ENCODE data around the gene KRT34.

The KRT34 gene

DNA sequence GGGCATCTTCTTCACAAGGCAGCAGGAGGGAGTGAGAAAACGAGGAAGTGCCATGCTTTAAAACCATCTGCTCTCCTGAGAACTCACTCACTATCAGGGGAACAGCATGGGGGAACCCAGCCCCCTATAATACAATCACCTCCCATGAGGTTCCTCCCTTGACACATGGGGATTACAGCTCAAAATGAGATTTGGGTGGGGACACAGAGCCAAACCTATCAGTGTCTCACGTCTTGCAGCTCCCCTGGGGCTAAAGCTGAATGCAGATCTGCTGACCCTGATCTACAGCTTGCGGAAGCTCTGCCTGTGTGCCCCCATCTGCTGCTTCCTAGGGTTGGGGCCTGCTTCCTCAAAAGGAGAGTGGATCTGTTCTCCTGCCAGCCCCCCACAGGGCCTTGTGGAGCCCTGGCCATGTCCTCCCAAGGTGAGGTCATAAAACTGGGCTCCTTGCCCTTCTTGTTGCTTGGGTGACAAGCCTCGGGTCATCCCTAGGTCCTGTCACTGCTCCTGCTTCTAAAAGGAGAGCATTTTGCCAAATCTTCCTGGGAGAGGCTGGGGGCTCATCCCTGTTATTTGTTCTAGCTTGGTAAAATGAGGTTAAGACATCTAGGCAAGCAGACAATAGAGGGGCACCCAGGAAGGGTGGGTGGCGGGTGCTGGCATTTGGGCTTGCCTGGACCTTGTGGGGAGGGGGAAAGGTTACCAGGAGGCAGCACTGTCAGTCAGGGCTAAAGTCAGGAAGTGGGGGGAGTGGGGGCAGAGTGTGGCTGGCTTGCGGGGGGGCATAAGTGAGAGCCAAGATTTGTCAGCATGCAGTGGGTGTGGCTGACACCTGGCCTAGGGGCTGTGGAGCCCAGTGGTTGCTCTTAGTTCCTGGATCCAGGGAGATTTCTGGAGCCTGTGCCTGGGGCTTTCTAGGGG, 47.5 kb downstream of the KRT34 start:
- TF ChIP-seq POLR2A (IDR thresholded peaks at IDR 0.05; ENCODE audit: extremely low read depth, insufficient read length), result no peak
- TF ChIP-seq, protein P1, sequence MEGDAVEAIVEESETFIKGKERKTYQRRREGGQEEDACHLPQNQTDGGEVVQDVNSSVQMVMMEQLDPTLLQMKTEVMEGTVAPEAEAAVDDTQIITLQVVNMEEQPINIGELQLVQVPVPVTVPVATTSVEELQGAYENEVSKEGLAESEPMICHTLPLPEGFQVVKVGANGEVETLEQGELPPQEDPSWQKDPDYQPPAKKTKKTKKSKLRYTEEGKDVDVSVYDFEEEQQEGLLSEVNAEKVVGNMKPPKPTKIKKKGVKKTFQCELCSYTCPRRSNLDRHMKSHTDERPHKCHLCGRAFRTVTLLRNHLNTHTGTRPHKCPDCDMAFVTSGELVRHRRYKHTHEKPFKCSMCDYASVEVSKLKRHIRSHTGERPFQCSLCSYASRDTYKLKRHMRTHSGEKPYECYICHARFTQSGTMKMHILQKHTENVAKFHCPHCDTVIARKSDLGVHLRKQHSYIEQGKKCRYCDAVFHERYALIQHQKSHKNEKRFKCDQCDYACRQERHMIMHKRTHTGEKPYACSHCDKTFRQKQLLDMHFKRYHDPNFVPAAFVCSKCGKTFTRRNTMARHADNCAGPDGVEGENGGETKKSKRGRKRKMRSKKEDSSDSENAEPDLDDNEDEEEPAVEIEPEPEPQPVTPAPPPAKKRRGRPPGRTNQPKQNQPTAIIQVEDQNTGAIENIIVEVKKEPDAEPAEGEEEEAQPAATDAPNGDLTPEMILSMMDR (IDR thresholded peaks at IDR 0.05; ENCODE audit: low read depth, low read length), result no peak
- TF ChIP-seq MYC (IDR thresholded peaks at IDR 0.05; ENCODE audit: low read depth, low read length), result no peak
- TF ChIP-seq, protein P2, sequence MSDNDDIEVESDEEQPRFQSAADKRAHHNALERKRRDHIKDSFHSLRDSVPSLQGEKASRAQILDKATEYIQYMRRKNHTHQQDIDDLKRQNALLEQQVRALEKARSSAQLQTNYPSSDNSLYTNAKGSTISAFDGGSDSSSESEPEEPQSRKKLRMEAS (IDR thresholded peaks at IDR 0.05; ENCODE audit: low read depth, low read length), result no peak
- no peak overlapping the region for H3K4me3 ChIP-seq (ENCODE audit: low read depth, low read length)
- DNase-seq (ENCODE audit: low read depth), result no peak

DNA sequence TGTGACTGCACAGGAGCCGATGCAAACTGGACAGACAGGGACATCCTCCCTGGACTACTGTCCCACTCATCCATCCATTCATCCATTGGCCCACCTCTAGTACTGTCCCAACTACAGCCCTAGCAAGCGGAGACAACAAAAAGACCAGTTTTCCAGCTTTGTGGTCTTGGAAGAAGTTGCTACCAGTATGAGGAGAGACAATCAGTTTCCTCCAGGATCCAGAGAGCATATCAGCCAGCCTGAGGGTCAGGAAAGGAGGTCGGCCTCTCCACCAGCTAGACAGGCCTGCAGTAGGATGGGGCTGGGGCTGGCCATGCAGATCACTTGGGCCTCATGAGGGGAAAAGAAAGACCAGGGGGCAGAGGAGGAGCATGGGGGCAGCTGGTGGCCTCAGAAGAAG, 48.3 kb downstream of the KRT34 start:
- DNase-seq (ENCODE audit: low read depth), result no peak
- TF ChIP-seq, protein P1 (IDR thresholded peaks at IDR 0.05; ENCODE audit: low read depth, low read length), result no peak
- TF ChIP-seq, protein P2 (IDR thresholded peaks at IDR 0.05; ENCODE audit: low read depth, low read length), result no peak
- TF ChIP-seq MYC (IDR thresholded peaks at IDR 0.05; ENCODE audit: low read depth, low read length), result no peak
- TF ChIP-seq POLR2A (IDR thresholded peaks at IDR 0.05; ENCODE audit: extremely low read depth, insufficient read length), result no peak
- H3K4me3 ChIP-seq (ENCODE audit: low read depth, low read length), result no peak overlapping the region

DNA sequence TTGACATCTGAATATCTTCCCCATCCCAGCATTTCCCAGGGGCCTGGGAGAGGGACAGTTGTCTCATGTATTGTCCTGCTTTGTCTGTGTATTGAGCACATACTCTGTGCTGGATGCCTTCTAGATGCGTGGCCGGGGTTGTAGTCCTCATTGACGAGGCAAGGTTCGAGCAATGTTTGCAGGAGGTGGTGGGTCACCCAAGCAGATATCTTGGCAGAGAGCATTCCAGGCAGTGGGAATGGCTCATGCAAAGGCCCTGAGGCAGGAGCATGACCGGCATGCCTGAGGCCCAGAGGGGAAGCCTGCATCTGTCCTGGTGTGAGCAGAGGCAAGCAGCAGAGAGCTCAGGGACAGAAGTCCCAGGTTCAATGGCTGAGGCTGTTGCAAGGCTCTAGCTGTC, 49.0 kb downstream of the KRT34 start:
- H3K4me3 ChIP-seq (ENCODE audit: low read depth, low read length), result no peak overlapping the region
- no peak for DNase-seq (ENCODE audit: low read depth)
- TF ChIP-seq, protein P2 (IDR thresholded peaks at IDR 0.05; ENCODE audit: low read depth, low read length), result no peak
- TF ChIP-seq MYC (IDR thresholded peaks at IDR 0.05; ENCODE audit: low read depth, low read length) (no peak), POLR2A (IDR thresholded peaks at IDR 0.05; ENCODE audit: extremely low read depth, insufficient read length) (no peak)
- TF ChIP-seq, protein P1 (IDR thresholded peaks at IDR 0.05; ENCODE audit: low read depth, low read length), result no peak

DNA sequence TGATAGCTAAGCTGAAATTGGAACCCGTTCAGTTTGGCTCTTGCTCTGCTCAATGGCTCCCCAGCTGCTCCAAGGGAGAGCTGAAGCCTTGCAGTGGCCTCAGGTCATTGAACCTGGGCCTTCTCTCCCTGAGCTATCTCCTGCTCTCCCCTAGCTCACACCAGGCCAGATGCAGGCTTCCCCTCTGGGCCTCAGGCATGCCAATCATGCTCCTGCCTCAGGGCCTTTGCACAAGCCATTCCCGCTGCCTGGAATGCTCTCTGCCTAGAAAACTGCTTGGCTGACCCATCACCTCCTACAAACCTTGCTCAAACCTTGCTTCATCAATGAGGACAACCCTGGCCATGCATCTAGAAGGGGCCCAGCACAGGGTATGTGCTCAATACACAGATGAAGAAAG, 49.9 kb downstream of the KRT34 start:
- TF ChIP-seq MYC (IDR thresholded peaks at IDR 0.05; ENCODE audit: low read depth, low read length) (no peak), POLR2A (IDR thresholded peaks at IDR 0.05; ENCODE audit: extremely low read depth, insufficient read length) (no peak)
- TF ChIP-seq, protein P2 (IDR thresholded peaks at IDR 0.05; ENCODE audit: low read depth, low read length), result no peak
- TF ChIP-seq, protein P1 (IDR thresholded peaks at IDR 0.05; ENCODE audit: low read depth, low read length), result no peak
- H3K4me3 ChIP-seq (ENCODE audit: low read depth, low read length), result no peak overlapping the region
- DNase-seq (ENCODE audit: low read depth), result no peak

DNA sequence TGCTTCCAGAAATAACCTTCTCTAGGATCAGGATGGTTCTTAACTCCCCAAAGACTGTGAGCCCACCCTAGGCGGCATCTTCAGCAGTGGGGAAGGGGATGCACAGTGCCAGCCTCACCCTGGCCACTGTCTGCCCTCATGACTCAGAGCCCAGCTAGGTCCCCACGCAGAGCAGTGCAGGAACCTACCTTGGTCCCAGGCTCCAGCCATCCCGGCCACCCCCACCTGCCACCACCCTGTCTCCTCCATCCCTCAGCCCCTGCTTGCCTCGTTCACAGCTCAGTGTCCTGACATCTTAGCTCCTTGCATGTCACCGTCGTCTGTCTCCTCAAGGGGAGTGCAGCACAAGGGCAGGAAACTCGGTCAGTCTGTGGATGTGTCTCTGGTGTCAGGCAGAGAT, 50.5 kb downstream of the KRT34 start:
- DNase-seq (ENCODE audit: low read depth), result no peak
- H3K4me3 ChIP-seq (ENCODE audit: low read depth, low read length), result no peak overlapping the region
- TF ChIP-seq POLR2A (IDR thresholded peaks at IDR 0.05; ENCODE audit: extremely low read depth, insufficient read length) (no peak), MYC (IDR thresholded peaks at IDR 0.05; ENCODE audit: low read depth, low read length) (no peak)
- TF ChIP-seq, protein P2 (IDR thresholded peaks at IDR 0.05; ENCODE audit: low read depth, low read length), result no peak
- TF ChIP-seq, protein P1 (IDR thresholded peaks at IDR 0.05; ENCODE audit: low read depth, low read length), result no peak
